ENCODE measurements around the gene SMNDC1.

- TF ChIP-seq, protein P1, sequence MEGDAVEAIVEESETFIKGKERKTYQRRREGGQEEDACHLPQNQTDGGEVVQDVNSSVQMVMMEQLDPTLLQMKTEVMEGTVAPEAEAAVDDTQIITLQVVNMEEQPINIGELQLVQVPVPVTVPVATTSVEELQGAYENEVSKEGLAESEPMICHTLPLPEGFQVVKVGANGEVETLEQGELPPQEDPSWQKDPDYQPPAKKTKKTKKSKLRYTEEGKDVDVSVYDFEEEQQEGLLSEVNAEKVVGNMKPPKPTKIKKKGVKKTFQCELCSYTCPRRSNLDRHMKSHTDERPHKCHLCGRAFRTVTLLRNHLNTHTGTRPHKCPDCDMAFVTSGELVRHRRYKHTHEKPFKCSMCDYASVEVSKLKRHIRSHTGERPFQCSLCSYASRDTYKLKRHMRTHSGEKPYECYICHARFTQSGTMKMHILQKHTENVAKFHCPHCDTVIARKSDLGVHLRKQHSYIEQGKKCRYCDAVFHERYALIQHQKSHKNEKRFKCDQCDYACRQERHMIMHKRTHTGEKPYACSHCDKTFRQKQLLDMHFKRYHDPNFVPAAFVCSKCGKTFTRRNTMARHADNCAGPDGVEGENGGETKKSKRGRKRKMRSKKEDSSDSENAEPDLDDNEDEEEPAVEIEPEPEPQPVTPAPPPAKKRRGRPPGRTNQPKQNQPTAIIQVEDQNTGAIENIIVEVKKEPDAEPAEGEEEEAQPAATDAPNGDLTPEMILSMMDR (IDR thresholded peaks at IDR 0.05), result no peak
- TF ChIP-seq POLR2AphosphoS5 (IDR thresholded peaks at IDR 0.05) (no peak), POLR2A (IDR thresholded peaks at IDR 0.05) (no peak)
These were observed 7.5 kb upstream of the SMNDC1 start for GRCh38 chr10:110312206-110312605.

Data from suprapubic skin (tissue), 4 donors.